ENCODE measurements around the gene IL4R.

DNA sequence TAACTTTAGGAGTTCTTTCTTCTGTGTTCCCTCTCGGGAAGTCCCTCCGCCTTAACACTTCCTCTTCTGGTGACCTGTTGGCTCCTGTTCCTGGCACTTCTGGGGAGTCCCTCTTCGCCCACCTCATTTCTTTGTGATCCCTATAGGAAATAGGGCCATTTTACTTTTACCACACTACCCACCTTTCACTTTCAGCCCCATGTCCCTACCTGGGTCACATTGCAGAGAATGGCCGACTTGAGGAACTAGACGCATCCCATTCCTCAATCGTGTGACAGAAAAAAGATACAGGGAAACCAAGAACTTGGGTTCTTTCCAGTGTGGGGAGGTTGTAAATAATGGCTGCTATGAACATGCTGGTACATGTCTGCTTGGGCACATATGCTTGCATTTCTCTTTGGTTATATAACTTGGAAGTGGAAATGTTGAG is 94.8 kb downstream of the IL4R start:
- TF ChIP-seq POLR2A (IDR thresholded peaks at IDR 0.05), result no peak
- no peak for TF ChIP-seq CTCF (IDR thresholded peaks at IDR 0.05)

All from testis (tissue), 2 donors.